ENCODE results near the gene POU2F1.

- no peak for TF ChIP-seq POLR2A (IDR thresholded peaks at IDR 0.05)
- TF ChIP-seq CTCF (IDR thresholded peaks at IDR 0.05) = no peak
Observed at GRCh38 chr1:167371030-167371429, 150.3 kb downstream of the POU2F1 start.

Data from Peyer's patch (tissue), 4 donors.